ENCODE results near the gene POLG2.

DNA sequence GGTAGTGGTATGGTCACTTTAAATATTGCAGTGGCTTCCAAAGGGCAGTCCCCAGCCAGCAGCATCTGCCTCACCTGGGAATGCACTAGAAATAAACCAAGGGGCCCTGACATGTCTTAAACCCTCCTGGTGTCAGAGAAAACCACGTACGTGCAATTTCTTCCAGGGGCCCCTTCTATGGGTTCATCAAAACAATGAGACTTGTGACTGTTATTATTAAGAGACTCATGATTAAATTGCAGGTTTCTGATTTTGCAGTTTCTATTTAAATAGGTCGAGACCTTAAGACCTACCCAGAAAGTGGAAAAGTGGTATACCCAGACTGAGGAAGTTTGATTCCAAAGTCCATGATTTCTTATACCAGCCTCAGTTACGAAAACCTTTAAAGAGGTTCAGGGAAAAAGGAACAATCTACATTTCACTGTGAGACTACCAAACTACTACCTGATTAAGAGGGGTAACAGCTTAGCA is 746 bp upstream of the POLG2 start:
- TF ChIP-seq CTCF (IDR thresholded peaks at IDR 0.05) (peak in 1 of 6 experiments; percentile 8), POLR2A (IDR thresholded peaks at IDR 0.05) (peak in 1 of 4 donors; percentile 17)
